Hindlimb muscle (tissue), 1 donor: ENCODE results near the gene GHR. TPM values are rescaled to one million over a fixed set of nuclear protein-coding genes. Genes with fewer than 3 reads are reported as not detected.

Experiments
- DNase-seq: peaks from one replicate; pipeline ENCODE4 v3.0.0-alpha.2; 2013
- polyA plus RNA-seq: library from polyadenylated mRNA; unstranded; fragments of 120-200 nt; gene quantifications from one replicate; pipeline ENCODE4 v1.2.1, GENCODE V29; 2013; ENCODE audit not compliant: insufficient read length

The GHR gene
- polyA plus RNA-seq, 1 donor, result 24.1 TPM

GRCh38 chr5:42516282-42517042 lies 93.2 kb downstream of the GHR start:
- no peak for DNase-seq

GRCh38 chr5:42517164-42517563 lies 93.9 kb downstream of the GHR start:
- DNase-seq, result no peak

DNA sequence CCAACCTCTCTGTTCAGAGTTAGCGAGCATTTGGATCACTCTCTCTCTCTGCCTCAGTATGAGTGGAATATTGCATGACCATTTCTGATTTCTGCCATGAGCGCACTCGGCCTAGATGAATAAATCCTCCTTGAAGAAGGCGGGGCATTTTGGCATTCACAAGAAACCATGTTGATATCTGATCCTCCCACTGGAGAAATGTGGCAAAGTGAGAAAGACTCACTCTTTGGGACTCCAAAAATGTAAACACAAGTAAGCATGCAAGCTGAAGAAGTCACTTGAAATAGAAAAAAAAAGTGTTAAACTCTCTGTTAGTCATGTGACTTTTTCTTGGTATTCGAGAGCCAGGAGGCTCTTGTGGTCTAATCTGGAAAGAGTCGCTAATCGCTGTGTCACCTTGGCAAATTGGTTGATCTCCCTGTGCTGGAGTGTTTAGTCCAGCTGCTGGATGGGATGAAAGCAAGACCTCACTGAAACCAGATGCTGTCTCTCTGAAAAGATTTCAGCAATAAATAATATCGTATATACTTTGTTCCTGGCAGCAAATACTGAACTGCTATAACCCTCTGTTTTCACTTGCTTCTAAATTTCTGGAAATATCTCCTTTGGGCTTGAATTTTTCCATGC lies 95.5 kb downstream of the GHR start:
- peak; percentile 81 for DNase-seq

DNA sequence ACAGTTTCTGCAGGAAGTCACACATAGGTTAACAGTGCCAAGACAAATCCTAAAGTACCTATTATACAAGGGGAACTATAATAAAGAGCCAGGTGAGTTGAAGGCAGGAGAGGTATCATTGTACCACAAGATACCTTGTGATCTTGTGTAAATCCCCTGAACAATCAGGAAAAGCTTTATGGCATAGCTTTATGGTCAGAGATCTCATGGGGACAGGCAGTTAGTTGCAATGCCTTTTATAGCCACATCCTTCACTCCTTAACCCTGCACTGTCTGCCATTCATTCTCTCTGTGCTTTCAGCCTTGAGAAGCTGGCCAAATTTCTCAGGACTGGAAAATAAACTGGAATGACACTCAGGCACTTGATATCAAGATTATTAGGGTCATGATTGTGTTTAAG lies 97.0 kb downstream of the GHR start:
- no peak for DNase-seq

DNA sequence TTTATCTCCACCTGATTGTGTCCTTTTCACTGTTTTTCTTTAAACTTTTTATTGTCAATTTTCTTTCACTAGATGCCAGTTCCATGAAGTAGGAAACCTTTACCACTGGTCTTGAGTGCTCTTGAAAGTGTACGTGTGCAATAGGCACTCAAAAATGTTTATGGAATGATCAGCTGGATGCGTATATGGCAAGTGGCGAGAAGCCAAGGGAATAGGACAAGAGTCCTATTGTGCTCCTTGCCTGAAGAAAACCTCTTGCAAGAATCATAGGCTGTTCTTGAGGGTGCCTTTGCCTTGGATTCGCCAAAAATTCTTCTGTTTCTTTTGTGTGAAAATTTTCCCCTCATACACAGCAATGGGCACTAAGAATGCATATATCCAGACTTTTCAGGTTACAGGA lies 97.7 kb downstream of the GHR start:
- no peak for DNase-seq

- no peak for DNase-seq
These were observed 98.2 kb downstream of the GHR start for GRCh38 chr5:42521406-42521805.

- DNase-seq, result no peak
These were observed 99.5 kb downstream of the GHR start for GRCh38 chr5:42522783-42523182.

- DNase-seq, result no peak
These were observed 102.9 kb downstream of the GHR start for GRCh38 chr5:42526179-42526578.

- no peak for DNase-seq
These were observed 108.4 kb downstream of the GHR start for GRCh38 chr5:42531611-42532010.

DNA sequence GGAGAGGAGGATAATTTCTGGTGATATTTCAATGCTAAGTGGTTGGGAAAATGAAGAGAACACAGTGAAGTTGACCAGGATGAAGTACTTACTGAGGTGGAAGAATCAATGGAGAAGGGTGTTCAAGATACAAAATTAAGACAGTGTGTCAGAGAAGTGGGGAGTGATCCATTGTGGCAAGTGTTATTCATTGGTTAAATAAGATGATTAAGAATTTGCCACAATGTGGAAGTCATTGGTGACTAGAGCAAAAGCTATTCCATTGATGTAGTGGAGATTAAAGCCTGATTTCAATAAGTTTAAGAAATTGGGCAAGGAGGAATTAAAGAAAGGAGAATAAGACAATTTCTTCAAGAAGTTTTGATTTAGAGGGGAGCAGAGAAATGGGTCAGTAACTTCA lies 118.9 kb downstream of the GHR start:
- no peak for DNase-seq

DNA sequence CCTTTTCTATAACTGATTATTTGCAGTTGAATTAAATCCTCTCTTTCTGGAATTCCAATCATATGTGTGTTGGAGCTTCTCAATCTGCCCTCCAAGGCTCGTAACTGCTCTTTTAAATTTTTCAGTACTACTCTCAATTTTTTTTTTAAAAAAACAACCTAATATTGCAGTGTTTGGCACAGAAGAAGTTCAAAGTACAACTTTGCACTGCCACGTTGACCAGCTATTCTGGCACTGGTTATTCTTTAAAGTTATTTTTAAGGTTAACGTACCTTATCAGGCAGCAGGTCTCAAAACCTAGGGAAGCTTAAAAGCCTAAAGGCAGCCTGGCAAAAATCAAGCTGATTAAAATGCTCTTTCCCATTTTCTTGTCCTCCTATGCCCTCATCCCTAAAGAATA lies 120.5 kb downstream of the GHR start:
- DNase-seq, result no peak

GRCh38 chr5:42545038-42545437 lies 121.8 kb downstream of the GHR start:
- no peak for DNase-seq

DNA sequence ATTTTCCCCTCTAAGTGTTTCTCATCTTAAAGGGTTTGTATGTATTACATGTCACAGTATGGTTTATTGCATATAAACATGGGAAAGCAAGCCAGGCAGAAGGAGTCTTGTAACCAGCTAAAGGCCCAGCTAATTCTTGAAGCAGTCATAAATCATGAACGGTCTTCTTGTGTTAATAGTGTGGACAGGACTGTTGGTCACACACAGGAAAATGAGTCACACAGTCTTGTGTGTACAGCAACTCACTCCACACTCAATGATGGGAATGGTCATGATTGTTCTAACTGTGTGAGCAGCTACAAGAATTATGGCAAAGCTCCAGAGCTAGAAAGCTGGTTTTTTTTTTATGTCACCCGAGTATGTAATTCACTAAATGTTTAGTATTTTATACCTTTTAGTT lies 123.9 kb downstream of the GHR start:
- no peak for DNase-seq

GRCh38 chr5:42547894-42548293 lies 124.7 kb downstream of the GHR start:
- no peak for DNase-seq

DNA sequence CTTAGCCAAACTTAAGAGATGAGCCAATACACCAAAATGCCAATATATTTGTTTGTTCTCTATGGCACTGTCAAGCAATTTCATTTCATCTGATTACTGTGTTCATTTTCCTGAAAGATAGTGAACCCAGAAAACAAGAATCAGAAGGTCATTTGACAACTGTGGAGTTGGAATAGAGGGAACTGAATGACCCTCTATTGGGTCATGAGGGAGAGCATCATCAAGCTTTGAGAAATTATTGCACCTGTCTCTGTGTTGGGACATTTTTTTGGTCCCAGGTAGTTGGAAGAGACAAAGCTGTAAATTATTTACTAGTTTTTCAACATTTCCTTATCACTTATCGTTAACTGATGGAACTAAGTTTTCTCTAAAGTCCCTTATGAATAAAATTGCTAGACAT lies 129.4 kb downstream of the GHR start:
- no peak for DNase-seq

GRCh38 chr5:42553461-42553860 lies 130.2 kb downstream of the GHR start:
- DNase-seq, result no peak

- DNase-seq, result no peak
These were observed 131.8 kb downstream of the GHR start for GRCh38 chr5:42555010-42555409.

DNA sequence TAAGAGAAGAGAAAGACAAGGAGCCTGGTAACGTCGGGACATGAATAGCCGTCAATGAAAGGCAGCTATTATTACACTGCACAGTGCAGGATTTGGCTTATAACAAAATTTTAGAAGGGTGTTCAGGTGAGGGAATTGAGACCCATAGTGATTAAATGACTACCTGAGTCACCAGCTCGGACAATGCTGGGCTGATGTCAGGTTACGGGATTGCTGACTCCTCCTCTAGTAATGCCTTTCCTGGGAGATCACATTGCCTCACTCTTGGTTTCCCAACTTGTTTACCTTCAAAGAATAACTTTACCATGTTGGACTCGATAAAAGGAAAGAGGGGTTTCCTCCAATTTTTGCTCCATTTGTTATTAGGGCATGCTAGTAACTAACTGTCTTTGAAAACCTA lies 132.6 kb downstream of the GHR start:
- DNase-seq, result no peak

DNA sequence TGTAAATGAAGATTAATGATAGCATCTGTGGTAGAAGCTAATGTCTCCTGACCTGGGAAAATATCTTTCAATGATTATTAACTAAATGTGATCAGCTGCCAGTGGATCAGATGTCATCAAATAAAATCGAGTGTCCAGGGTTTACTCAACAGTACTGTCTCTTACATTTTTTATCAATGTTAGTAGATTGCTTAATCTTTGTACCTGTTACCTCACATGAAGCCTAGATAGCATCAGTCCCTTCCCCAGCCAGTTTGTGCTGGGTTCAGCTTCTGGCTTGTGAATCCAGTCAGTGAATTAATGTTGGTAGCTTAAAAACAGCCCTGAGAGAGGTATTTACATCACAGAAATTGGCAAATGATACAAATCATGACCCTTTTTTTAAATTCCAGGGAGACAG lies 134.4 kb downstream of the GHR start:
- DNase-seq, result no peak

- DNase-seq, result no peak
These were observed 138.4 kb downstream of the GHR start for GRCh38 chr5:42561656-42562055.

- no peak for DNase-seq
These were observed 141.6 kb downstream of the GHR start for GRCh38 chr5:42564689-42565356.

DNA sequence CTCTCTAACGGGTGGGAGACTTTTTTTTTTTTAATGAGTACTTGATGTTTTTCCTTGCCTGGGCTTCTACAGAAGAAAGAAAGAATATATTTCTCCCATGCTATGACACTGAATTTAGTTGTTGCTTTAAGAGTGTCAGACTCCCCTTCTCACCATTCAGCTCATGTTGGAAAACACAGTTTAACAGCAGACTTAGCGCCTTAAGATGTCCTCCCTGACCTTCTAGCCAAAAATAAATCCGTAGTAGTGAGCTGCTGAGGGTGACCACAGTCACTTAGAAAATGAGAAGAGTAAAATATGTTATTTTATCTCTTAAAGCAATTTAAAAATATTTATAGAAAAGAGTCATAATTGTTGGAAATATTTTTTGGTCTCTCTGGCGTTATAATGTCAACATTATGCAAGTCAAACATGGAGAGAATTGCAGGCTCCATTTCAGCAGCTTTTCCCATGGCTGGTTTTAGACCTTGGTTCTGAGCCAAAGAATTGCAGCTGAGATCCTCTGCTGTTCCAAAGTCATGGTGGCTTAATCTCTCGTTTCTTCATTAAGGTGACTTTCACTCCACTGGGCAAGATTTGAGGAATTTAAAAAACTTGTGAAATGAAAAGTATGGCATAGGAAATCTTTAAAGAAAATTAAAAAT lies 143.5 kb downstream of the GHR start:
- peak; percentile 48 for DNase-seq

DNA sequence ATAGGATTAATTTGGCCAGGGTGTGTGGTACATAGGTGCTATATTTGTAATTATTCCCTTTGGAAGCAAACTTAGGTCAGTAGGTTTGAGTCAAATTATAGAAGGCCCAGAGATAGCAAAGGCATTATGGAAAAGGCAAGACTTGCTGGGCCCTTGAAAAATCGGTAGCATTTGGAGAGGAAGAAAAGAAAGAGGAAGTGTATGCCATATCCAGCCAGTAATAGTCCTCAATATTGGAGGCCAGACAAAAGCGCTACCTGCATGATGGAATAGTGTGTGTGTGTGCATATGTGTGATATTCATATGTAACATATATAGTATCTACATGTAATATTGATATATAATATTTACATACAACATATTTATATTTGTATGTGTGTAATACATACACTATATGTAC lies 146.1 kb downstream of the GHR start:
- no peak for DNase-seq
